GM19397 (cell line): ENCODE results near the gene SLC12A9.
"Not testable (repeated sequence)": the region's sequence is repeated elsewhere in the genome, so short reads cannot be mapped to it uniquely, and the experiment has no call there.

Experiments
- ATAC-seq: cut with Tn5 transposase; IDR thresholded peaks from one replicate; pipeline ENCODE4 v1.9.1; 2021; ENCODE audit warnings: mild to moderate bottlenecking, moderate library complexity; ENCODE audit not compliant: unreplicated experiment

Gene SLC12A9

DNA sequence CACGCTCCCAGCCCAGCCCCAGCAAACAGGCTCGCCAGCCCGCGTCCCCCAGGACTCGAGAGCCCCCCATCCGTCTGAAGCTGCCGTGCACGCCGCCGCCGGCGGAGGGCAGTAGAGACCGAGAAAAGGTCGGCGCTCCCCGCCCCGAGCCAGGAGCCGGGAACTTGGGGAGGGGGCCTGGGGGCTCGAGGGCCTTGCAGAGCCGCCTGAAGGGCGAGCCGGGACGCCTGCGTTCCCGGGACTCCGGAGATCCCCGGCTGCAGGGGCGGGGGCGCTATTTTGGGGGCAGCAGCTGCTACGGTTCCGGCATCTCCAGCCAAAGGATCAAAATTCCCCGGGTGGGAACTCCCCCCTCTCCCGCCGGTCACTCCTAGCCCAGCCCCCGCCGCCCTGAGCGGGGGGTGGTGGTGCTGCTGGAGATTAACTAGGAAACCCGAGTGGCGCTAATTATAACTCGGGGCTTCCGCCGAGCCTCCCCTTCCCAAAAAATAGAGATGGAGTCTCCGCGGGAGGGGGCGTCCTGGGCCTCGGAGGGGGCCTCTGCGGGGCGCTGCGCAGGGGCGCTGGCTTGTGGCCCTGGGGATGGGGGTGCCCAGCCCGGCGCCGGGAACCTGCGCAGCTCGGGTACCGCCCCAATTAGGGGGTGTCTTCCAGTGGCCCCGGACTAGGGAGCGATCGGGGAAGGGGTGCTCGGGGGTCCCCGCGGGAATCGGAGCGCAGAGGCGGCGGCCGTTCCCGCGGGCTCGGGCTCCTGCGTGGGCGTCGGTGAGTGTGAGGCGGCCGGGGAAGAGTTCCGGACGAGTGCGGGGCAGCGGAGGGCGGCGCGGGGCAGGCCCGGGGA lies 42.6 kb downstream of the SLC12A9 start:
- no peak for ATAC-seq

DNA sequence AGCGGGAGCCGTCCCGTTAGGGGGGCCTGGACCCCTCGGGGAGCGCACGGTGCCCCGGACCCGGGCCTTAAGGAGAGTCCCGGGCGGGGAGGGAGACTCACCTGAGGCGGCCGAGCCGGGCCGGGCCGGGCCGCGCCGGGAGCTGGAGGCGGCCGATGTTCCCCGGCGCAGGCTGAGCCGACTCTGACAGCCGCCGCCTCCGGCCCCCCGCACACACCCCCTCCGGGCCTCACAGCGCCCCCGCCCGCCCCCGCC lies 43.1 kb downstream of the SLC12A9 start, which contains the start of gene ACHE:
Gene ACHE (minus strand): TSS at position 188 of the 255 bp plus-strand sequence. CDS start 1,656 bp downstream, outside the sequence.
- no peak for ATAC-seq

DNA sequence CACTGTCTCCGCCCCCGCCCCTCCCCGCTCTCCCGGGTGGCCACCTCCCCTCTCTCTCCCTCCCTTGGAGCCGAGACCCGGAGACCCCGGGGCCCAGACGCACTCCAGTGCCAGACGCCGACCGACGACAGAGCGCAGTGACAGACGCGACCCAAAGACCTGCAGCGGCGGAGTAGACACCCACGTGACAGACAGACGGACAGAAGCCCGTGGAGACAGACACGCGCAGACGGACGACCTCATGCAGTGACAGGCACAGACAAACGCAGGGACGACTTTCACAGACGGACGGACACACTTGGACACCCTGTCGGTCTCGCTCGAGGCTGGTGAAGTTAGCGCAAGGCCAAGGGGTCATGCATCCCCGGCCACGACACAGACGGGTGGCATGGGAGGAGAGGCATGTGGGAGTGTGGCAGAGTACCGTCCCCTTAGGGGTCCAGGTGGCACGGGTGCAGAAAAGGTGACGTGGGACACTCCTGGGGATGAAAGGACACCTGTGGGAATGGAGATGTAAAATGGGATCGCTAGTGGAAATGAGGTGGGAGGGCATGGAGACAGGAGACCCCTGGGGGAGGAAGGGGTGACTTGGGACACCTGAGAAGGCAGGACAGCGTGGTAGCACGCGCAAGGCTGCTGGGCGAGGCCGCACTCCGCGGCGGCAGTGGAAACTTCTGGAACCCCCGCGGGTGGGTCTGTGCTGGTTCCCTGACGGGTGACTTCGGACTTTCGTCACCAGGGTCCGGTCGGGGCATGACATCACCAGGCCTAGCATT lies 43.6 kb downstream of the SLC12A9 start:
- no peak for ATAC-seq

DNA sequence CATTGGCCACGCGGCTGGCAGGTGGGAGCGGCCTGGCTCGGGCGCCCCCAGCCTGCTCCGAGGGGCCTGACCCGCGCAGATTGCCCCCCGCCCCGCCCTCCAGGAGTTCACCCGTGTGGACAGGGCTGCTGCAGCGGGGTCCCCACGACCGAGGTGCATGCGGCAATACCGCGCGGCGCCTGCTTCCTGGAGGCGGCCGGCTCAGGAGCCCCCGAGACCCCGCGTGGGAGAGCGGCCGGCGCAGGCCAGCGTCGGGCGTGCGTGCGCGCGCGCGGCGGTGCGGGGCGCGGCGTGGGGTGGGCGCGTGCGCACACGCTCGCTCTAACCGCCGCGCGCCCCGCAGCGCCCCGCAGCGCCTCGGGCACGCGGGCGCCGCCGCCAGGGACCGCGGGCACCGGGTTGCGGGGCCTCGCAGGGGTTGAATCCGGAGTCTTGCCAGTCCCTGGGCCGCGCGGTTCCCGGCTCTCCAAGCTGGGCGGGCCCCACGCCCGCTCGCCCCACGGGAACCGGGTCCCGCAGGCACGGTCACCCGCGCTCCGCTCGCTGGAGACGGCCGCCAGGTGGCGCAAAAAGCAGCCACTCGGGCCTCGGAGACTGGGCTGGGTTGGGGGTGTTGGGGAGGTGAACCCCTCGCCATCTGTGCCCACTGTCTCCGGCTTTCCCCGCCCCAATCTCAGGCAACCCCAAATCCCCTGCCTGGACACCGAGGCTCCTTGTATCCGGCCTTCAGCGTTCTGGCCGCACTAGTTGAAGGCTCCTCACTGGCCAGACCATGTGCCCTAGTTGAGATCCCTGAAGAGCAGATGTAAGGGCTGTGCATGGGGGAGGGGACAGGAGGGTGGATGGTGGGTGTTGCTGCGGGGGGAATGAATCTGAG lies 44.5 kb downstream of the SLC12A9 start:
- ATAC-seq: no peak

DNA sequence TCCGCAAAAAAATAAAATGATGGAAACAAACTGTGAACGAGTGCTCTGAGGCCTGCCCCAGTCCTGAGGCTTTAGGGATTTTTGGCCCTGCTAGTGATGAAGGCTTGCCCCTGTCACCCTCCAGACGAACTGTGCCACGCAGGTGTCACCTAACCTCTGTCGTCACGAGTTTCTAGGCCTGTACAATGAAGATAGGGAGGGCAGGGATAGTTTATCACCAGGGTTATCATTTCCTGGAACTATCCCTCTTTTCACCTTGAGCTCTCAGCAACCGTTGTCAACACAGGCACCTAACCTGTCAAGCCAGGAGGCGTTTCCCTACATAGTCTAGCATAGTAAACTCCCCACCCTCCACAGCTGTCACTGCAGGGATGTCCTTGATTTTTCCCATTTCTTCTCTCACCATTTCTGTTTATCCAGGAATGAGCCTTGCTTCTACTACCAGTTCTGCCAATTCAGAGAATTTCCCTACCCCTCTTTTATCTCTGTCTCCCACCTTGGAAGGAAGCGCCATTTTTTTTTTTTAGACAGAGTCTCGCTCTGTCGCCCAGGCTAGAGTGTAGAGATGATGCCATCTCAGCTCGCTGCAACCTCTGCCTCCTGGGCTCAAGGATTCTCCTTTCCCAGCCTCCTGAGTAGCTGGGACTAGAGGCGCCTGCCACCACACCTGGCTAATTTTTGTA lies 45.4 kb downstream of the SLC12A9 start:
- ATAC-seq: no peak

DNA sequence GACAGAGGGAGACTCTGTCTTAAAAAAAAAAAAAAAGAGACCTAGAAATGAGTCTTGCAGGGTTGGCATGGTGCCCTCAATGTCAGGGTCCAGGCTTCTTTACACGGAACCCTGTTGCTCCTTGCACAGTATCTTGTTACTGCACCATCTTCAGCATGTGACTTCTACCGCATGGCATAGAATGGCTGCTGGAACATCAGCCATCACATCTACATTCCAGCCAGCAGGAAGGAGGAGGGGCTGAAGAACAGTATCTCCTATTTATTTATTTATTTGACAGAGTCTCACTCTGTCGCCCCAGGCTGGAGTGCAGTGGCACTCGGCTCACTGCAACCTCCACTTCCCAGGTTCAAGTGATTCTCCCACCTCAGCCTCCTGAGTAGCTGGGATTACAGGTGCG lies 46.9 kb downstream of the SLC12A9 start:
- no peak for ATAC-seq

DNA sequence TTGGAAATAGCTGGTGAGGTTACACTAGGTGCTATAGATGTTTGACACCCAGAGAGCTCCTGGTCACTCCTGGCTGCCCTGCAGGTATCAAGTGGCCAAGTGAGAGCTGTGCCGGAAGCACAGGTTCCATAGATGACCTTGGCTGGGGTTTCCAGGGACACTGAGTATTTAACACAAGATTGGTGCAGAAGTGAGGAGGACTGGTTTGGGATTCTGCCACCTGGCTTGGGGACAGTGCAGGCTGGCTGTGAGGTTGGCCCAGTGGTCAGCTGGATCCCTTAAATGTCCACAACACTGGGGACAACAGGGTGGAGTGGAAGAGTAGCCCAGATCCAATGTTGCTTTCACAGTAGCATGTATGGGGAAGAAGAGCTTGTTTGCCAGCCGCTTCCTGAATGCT lies 48.5 kb downstream of the SLC12A9 start:
- ATAC-seq: no peak

DNA sequence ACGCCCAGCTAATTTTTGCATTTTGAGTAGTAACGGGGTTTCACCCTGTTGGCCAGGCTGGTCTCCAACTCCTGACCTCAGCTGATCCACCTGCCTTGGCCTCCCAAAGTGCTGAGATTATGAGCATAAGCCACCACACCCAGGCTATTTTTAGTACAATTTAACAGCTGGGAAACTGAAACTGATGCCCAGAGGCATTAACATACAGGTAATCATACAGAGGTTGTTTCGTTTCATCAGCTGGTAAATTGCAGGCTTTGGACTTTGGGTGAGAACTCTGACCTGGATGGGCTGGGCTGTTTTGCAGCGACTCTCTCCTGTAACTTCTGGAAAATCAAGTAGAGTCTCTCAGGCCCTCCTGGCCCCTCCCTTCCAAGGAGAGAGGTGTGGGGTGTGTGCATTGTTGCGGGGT lies 49.4 kb downstream of the SLC12A9 start:
- no peak for ATAC-seq

DNA sequence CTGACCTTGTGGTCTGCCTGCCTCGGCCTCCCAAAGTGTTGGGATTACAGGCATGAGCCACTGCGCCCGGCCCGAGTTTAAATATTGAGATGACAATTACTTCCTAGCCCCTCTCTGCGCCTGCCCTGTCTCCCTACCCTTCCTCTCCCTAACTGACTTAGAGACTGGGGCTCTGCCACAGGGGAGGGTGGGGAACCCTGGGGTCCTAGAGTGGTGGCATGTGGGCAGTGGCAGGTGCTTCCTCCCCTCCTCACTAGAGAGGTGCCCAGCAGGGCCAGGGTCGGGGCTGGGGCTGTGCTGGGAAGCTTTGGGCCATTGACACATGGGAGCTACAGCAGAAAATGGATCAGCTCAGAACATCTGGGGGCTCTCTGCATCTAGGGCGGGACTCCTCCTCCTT lies 50.1 kb downstream of the SLC12A9 start:
- no peak for ATAC-seq

DNA sequence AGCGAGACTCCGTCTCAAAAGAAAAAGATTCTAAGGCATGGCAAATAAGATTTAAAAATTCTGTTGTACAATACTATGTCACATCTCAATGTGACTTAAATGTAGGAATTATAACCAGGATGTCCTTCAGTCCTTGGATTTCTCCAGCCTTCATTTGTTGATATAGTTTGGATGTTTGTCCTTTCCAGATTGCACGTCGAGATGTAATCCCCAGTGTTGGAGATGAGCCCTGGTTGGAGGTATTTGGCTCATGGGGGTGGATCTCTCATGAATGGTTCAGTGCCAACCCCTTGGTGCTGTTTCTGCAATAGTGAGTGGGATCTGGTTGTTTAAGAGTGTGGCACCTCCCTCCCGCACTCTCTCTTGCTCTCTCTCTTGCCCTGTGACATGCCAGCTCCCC lies 56.0 kb downstream of the SLC12A9 start:
- ATAC-seq: no peak

DNA sequence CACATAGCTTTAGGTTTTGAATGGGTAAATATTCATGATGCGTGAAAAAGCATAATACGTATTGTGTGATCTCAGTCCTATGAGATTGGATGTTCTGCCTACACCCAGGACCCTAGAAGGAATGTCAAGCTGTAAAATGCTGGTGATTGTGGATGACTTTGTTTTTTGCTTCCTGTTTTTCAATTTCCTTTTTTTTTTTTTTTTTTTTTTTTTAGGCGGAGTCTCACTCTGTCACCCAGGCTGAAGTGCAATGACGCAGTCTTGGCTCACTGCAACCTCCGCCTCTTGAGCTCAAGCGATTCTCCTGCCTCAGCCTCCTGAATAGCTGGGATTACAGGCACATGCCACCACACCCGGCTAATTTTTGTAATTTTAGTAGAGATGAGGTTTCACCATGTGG lies 57.9 kb downstream of the SLC12A9 start:
- not testable (repeated sequence) for ATAC-seq

DNA sequence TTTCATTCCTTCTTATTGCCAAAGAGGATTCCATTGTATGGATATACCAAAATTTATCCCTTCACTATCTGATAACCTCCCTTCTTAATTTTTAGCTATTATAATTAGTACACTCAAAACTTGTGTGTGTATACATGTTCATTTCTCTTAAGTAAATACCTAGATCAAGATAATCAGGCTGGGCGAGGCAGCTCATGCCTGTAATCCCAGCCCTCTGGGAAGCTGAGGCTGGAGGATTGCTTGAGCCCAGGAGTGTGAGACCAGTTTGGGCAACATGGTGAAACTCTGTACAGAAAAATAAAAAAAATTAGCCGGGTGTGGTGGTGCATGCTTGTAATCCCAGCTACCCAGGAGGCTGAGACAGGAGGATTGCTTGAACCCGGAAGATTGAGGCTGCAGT lies 59.0 kb downstream of the SLC12A9 start:
- ATAC-seq: no peak

DNA sequence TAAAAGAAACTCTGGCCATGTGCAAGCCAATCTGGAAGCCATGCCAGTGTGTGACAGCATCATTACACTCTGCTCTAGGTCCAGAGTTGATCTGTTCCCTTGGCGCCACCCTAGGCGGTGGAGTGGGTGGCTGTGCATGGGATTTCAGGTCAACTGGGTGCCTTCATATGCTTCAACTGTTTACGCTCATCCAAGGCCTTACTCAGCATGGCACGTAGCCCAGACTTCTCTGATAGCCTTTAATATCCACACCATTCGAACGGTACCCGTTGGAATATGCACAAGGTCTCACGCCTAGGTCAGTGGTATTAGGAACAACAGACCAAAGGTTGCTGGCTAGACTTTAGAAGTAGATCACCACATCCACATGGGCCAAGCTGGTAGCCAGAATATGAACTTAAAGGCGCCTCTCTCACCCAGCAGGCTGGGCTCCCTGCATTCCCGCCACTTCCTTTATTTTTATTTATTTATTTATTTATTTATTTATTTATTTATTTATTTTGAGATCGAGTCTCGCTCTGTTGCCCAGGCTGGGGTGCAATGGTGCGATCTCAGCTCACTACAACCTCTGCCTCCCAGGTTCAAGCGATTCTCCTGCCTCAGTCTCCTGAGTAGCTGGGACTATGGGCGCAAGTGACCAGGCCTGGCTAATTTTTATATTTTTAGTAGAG lies 61.8 kb downstream of the SLC12A9 start:
- no peak for ATAC-seq

DNA sequence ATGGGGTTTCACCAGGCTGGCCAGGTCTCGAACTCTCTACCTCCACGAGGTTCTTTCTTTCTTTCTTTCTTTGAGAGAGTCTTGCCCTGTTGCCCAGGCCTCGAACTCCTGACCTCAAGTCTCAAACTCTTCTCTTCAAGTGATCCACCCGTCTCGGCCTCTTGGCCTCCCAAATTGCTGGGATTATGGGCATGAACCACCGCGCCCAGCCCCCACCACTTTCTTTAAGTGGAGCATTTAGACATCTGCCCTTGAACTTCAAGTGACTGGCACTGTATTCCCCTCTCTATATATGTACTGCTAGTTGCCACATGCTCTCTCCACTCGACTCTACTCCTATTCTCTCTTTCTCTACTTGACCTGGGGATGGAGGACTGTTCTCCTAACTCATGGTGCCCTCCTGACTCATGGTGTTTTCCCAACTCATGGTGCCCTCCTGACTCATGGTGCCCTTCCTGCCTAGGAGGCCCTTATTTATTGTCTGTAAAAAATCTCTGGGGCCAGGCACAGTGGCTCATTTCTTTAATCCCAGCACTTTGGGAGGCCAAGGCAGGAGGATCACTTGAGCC lies 62.5 kb downstream of the SLC12A9 start:
- ATAC-seq: no peak
